ENCODE data around the gene RNF166. TPM values are rescaled to one million over a fixed set of nuclear protein-coding genes. Genes with fewer than 3 reads are reported as not detected.

RNF166 gene
- total and polyA plus RNA-seq, 4 donors = 6.5 to 9.1 (median 7.6) TPM

- Histone ChIP-seq H3K27me3 (ENCODE audit: control insufficient read depth in 4 of 4, insufficient read depth in 4 of 4, low read length in 3 of 4) (no peaks in the 10 kb centered on the region), H3K9me3 (ENCODE audit: control insufficient read depth in 4 of 4, low read length in 3 of 4) (no peaks in the 10 kb centered on the region), H3K9ac (ENCODE audit: low read depth in 1 of 2, low read length in 2 of 2) (no peak overlapping the region), H3K27ac (ENCODE audit: low read depth in 1 of 2, low read length in 2 of 2) (no peak overlapping the region), H3K4me3 (ENCODE audit: low read depth in 1 of 3, low read length in 3 of 3) (no peak overlapping the region), H3K36me3 (ENCODE audit: control insufficient read depth in 4 of 4, insufficient read depth in 3 of 4, low read depth in 1 of 4, low read length in 3 of 4) (peaks cover 0 to 3% (median 0%) of the 10 kb centered on the region in 4 donors), H3K4me1 (ENCODE audit: control insufficient read depth in 4 of 4, insufficient read depth in 4 of 4, low read length in 3 of 4) (peaks cover 0 to 15% (median 6%) of the 10 kb centered on the region in 4 donors)
- no peak for DNase-seq (ENCODE audit: low spot score)
- TF ChIP-seq GABPA (IDR thresholded peaks at IDR 0.05 in 1 of 2, conservative IDR thresholded peaks at IDR 0.05 in 1 of 2) (no peak), SP1 (IDR thresholded peaks at IDR 0.05) (no peak), JUND (IDR thresholded peaks at IDR 0.05) (no peak), RXRA (IDR thresholded peaks at IDR 0.05) (no peak), FOXA2 (IDR thresholded peaks at IDR 0.05) (no peak), ATF3 (IDR thresholded peaks at IDR 0.05) (no peak), FOXA1 (IDR thresholded peaks at IDR 0.05) (no peak), RAD21 (IDR thresholded peaks at IDR 0.05) (no peak), NR2F2 (IDR thresholded peaks at IDR 0.05) (no peak), TAF1 (conservative IDR thresholded peaks at IDR 0.05) (no peak)
- TF ChIP-seq, protein P1, sequence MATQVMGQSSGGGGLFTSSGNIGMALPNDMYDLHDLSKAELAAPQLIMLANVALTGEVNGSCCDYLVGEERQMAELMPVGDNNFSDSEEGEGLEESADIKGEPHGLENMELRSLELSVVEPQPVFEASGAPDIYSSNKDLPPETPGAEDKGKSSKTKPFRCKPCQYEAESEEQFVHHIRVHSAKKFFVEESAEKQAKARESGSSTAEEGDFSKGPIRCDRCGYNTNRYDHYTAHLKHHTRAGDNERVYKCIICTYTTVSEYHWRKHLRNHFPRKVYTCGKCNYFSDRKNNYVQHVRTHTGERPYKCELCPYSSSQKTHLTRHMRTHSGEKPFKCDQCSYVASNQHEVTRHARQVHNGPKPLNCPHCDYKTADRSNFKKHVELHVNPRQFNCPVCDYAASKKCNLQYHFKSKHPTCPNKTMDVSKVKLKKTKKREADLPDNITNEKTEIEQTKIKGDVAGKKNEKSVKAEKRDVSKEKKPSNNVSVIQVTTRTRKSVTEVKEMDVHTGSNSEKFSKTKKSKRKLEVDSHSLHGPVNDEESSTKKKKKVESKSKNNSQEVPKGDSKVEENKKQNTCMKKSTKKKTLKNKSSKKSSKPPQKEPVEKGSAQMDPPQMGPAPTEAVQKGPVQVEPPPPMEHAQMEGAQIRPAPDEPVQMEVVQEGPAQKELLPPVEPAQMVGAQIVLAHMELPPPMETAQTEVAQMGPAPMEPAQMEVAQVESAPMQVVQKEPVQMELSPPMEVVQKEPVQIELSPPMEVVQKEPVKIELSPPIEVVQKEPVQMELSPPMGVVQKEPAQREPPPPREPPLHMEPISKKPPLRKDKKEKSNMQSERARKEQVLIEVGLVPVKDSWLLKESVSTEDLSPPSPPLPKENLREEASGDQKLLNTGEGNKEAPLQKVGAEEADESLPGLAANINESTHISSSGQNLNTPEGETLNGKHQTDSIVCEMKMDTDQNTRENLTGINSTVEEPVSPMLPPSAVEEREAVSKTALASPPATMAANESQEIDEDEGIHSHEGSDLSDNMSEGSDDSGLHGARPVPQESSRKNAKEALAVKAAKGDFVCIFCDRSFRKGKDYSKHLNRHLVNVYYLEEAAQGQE (IDR thresholded peaks at IDR 0.05) = no peak
- 75% methylated on average over 17 of the region's 17 CpGs for WGBS
Measured at GRCh38 chr16:88746506-88746905, 40.3 kb upstream of the RNF166 start.

DNA sequence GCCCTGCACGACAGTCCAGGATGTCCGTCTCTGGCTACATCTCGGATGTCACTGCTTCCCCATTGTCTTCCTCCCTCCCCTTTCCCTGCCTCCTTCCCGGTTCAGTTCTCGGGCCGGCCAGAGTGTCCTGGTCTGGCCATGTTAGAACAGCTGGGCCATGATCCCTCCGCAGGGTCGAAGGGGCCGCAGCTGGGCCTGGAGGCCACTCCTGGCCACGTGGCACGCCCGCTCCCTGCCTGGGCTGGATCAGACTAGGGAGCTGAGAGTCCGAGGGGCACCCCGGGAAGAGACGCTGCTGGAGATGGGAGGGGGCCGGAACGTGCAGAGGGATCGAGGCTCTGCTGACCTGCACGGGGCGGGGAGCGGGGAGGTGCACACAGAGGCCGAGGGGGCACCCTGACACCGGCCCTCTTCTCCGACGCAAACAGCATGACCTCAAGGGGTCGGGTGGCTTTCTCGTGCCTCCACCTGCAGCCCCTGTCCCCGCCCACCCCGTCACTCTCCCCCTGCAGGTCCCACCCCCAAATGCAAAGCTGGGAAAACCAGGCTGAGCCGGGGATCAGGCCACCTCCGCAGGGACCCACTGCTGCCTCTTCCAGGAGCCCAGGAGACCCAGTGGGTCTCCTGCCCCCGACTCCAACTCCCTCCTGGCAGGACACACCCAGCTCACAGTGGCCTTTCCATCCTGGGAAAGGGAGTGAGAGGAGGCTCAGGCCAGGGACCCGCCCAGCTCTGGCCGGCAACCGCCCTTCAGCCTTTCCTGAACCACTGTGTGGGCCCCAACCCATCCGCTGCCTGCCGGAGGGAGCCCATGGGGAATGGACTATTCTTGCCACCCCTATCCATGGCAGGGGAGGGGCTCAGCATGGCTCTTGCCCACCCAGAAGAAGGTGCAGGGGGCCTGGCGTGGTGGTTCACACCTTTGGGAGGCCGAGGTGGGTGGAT, 38.6 kb upstream of the RNF166 start:
- no peak for DNase-seq (ENCODE audit: low spot score)
- H3K27ac ChIP-seq (ENCODE audit: low read depth in 1 of 2, low read length in 2 of 2) = no peak overlapping the region
- 82% methylated on average over 39 of the region's 39 CpGs for WGBS
- no peaks in the 10 kb centered on the region for H3K9me3 ChIP-seq (ENCODE audit: control insufficient read depth in 4 of 4, low read length in 3 of 4)
- H3K4me1 ChIP-seq (ENCODE audit: control insufficient read depth in 4 of 4, insufficient read depth in 4 of 4, low read length in 3 of 4) = peaks cover 0 to 15% (median 6%) of the 10 kb centered on the region in 4 donors
- no peak for TF ChIP-seq NR2F2 (IDR thresholded peaks at IDR 0.05)
- TF ChIP-seq JUND (IDR thresholded peaks at IDR 0.05) = no peak
- no peak for TF ChIP-seq CTCF (IDR thresholded peaks at IDR 0.05; ENCODE audit: low read depth, low read length, missing input control)
- TF ChIP-seq, protein P2, sequence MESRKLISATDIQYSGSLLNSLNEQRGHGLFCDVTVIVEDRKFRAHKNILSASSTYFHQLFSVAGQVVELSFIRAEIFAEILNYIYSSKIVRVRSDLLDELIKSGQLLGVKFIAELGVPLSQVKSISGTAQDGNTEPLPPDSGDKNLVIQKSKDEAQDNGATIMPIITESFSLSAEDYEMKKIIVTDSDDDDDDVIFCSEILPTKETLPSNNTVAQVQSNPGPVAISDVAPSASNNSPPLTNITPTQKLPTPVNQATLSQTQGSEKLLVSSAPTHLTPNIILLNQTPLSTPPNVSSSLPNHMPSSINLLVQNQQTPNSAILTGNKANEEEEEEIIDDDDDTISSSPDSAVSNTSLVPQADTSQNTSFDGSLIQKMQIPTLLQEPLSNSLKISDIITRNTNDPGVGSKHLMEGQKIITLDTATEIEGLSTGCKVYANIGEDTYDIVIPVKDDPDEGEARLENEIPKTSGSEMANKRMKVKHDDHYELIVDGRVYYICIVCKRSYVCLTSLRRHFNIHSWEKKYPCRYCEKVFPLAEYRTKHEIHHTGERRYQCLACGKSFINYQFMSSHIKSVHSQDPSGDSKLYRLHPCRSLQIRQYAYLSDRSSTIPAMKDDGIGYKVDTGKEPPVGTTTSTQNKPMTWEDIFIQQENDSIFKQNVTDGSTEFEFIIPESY (IDR thresholded peaks at IDR 0.05) = no peak
- no peak for TF ChIP-seq RAD21 (IDR thresholded peaks at IDR 0.05)
- TF ChIP-seq YY1 (IDR thresholded peaks at IDR 0.05) = no peak
- no peak for TF ChIP-seq SP1 (IDR thresholded peaks at IDR 0.05)
- no peak for TF ChIP-seq HNF4G (IDR thresholded peaks at IDR 0.05)
- TF ChIP-seq, protein P1 (IDR thresholded peaks at IDR 0.05) = no peak
- TF ChIP-seq ATF3 (IDR thresholded peaks at IDR 0.05) = no peak
- no peak for TF ChIP-seq GABPA (IDR thresholded peaks at IDR 0.05 in 1 of 2, conservative IDR thresholded peaks at IDR 0.05 in 1 of 2)
- TF ChIP-seq, protein P3, sequence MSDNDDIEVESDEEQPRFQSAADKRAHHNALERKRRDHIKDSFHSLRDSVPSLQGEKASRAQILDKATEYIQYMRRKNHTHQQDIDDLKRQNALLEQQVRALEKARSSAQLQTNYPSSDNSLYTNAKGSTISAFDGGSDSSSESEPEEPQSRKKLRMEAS (IDR thresholded peaks at IDR 0.05) = no peak
- TF ChIP-seq EGR1 (IDR thresholded peaks at IDR 0.05; ENCODE audit: low read depth in 2 of 2) = no peak
- no peak for TF ChIP-seq RXRA (IDR thresholded peaks at IDR 0.05)
- no peak for TF ChIP-seq FOXA1 (IDR thresholded peaks at IDR 0.05)
- no peak for TF ChIP-seq HNF4A (conservative IDR thresholded peaks at IDR 0.05)
- TF ChIP-seq FOXA2 (IDR thresholded peaks at IDR 0.05) = no peak
- TF ChIP-seq TAF1 (conservative IDR thresholded peaks at IDR 0.05) = no peak
- H3K36me3 ChIP-seq (ENCODE audit: control insufficient read depth in 4 of 4, insufficient read depth in 3 of 4, low read depth in 1 of 4, low read length in 3 of 4) = peaks cover 0 to 15% (median 7%) of the 10 kb centered on the region in 4 donors
- H3K27me3 ChIP-seq (ENCODE audit: control insufficient read depth in 4 of 4, insufficient read depth in 4 of 4, low read length in 3 of 4) = no peaks in the 10 kb centered on the region
- H3K4me3 ChIP-seq (ENCODE audit: low read depth in 1 of 3, low read length in 3 of 3) = no peak overlapping the region
- no peak overlapping the region for H3K9ac ChIP-seq (ENCODE audit: low read depth in 1 of 2, low read length in 2 of 2)
